Caco-2 (cell line): ENCODE data around the gene ADARB2. TPM values are rescaled to one million over a fixed set of nuclear protein-coding genes. Genes with fewer than 3 reads are reported as not detected.

Experiments used
- BruUV-seq: library from RNA; stranded (reverse); fragments of 400-500 nt; replicated peaks from 2 replicates; lab custom pipeline; 2021; lab: Mats Ljungman, UMichigan
- CTCF ChIA-PET: fragments of 300-600 bp; sonication (Branson Sonifier 250); formaldehyde crosslinking; loops from one replicate; lab custom pipeline; 2022; ENCODE audit warnings: antibody characterized with exemption; lab: Charles Lee
- POLR2A ChIA-PET: fragments of 300-600 bp; sonication (Branson Sonifier 250); formaldehyde crosslinking; loops from one replicate; lab custom pipeline; 2022; ENCODE audit warnings: antibody characterized with exemption; lab: Charles Lee
- DNase-seq, 2 experiments: peaks; one replicate each; pipeline versions ENCODE4 v3.0.0 to v3.0.0-alpha.2; 2020 to 2022
- H3K27me3 ChIP-seq: replicated peaks from 2 replicates; pipeline ENCODE4 v1.6.0; 2011; ENCODE audit warnings: low read length; ENCODE audit not compliant: control insufficient read depth, insufficient read depth
- H3K36me3 ChIP-seq: 2 replicates; pipeline ENCODE4 v1.5.1; 2011; ENCODE audit warnings: low read length; ENCODE audit not compliant: control insufficient read depth, insufficient read depth
- H3K4me1 ChIP-seq: fragments of 250-450 bp; sonication (Bioruptor Pico); 2 replicates; pipeline ENCODE4 v1.5.1; 2020; ENCODE audit warnings: mild to moderate bottlenecking
- H3K4me3 ChIP-seq: 2 replicates; pipeline ENCODE4 v1.5.1; 2011; ENCODE audit warnings: low read depth, mild to moderate bottlenecking, control low read depth, low read length
- H3K9me3 ChIP-seq: fragments of 250-450 bp; sonication (Bioruptor Pico); 2 replicates; pipeline ENCODE4 v1.5.1; 2020; ENCODE audit warnings: mild to moderate bottlenecking, moderate library complexity
- H3K27ac Mint-ChIP-seq: one replicate; pipeline ENCODE4 v1.8.0; 2022; ENCODE audit warnings: mixed read lengths; ENCODE audit not compliant: unreplicated experiment
- H3K27me3 Mint-ChIP-seq: one replicate; pipeline ENCODE4 v1.8.0; 2022; ENCODE audit warnings: mixed read lengths; ENCODE audit not compliant: insufficient read depth, unreplicated experiment
- H3K36me3 Mint-ChIP-seq: one replicate; pipeline ENCODE4 v1.8.0; 2022; ENCODE audit warnings: mild to moderate bottlenecking, mixed read lengths; ENCODE audit not compliant: insufficient read depth, unreplicated experiment
- H3K4me1 Mint-ChIP-seq: one replicate; pipeline ENCODE4 v1.8.0; 2022; ENCODE audit warnings: low read depth, mixed read lengths; ENCODE audit not compliant: unreplicated experiment
- H3K4me3 Mint-ChIP-seq: one replicate; pipeline ENCODE4 v1.8.0; 2022; ENCODE audit warnings: mild to moderate bottlenecking, moderate library complexity, mixed read lengths; ENCODE audit not compliant: unreplicated experiment
- H3K9me3 Mint-ChIP-seq: one replicate; pipeline ENCODE4 v1.8.0; 2022; ENCODE audit warnings: mixed read lengths; ENCODE audit not compliant: unreplicated experiment
- CTCF ChIP-seq, 2 experiments: fragments of 200-600 bp in 1 of 2; IDR thresholded peaks; 1 replicate in 1 of 2; 2 replicates in 1 of 2; pipeline versions ENCODE4 v1.5.1 to v1.8.0; 2011 to 2022; ENCODE audit warnings: antibody characterized with exemption in 1 of 2, control low read depth in 1 of 2, inconsistent platforms in 1 of 2, low read depth in 1 of 2, low read length in 1 of 2, mild to moderate bottlenecking in 1 of 2, moderate library complexity in 1 of 2; ENCODE audit not compliant: insufficient read depth in 1 of 2, severe bottlenecking in 1 of 2, unreplicated experiment in 1 of 2
- intact Hi-C: fragments of 100-400 bp; cut with micrococcal nuclease; formaldehyde crosslinking; loops from one replicate; pipeline ENCODE4 v1.10.0; 2022; ENCODE audit not compliant: unreplicated experiment
- total RNA-seq: library from RNA; stranded (reverse); gene quantifications from 2 replicates; pipeline ENCODE4 v1.2.3, GENCODE V29; 2022

Gene ADARB2
- total RNA-seq, 1 experiment from 2014 or later: 0.27 TPM

- Mint-ChIP-seq H3K27ac (no peak overlapping the region), H3K36me3 (no peaks in the 10 kb centered on the region), H3K4me3 (no peak overlapping the region), H3K27me3 (peaks cover 20% of the 10 kb centered on the region), H3K4me1 (no peaks in the 10 kb centered on the region), H3K9me3 (no peaks in the 10 kb centered on the region)
- no peaks in the 10 kb centered on the region; the same call in 1 of the 2 replicates for H3K27me3 ChIP-seq
- peaks cover 2% of the 10 kb centered on the region; the same call in 1 of the 2 replicates for H3K9me3 ChIP-seq
- no peaks in the 10 kb centered on the region for H3K36me3 ChIP-seq
- no peak for DNase-seq
- BruUV-seq: no TSS peak
- TF ChIP-seq CTCF (IDR thresholded peaks at IDR 0.05; ENCODE audit: insufficient read depth in 1 of 2, low read depth in 1 of 2, low read length in 1 of 2, severe bottlenecking in 1 of 2, unreplicated experiment in 1 of 2): no peak
- H3K4me3 ChIP-seq: no peak overlapping the region
- POLR2A ChIA-PET: no interaction called here
- intact Hi-C loops: no loop called here
- H3K4me1 ChIP-seq: no peaks in the 10 kb centered on the region
- CTCF ChIA-PET: no interaction called here
These were observed 154.6 kb downstream of the ADARB2 start for GRCh38 chr10:1582739-1583138.

- POLR2A ChIA-PET: no interaction called here
- no peaks in the 10 kb centered on the region; the same call in 1 of the 2 replicates for H3K9me3 ChIP-seq
- intact Hi-C loops: no loop called here
- H3K4me3 ChIP-seq: no peak overlapping the region
- no peaks in the 10 kb centered on the region; the same call in 1 of the 2 replicates for H3K27me3 ChIP-seq
- peaks cover 18% of the 10 kb centered on the region for H3K27me3 Mint-ChIP-seq
- no peak overlapping the region for H3K27ac Mint-ChIP-seq
- H3K36me3 Mint-ChIP-seq: no peaks in the 10 kb centered on the region
- BruUV-seq: no TSS peak
- H3K36me3 ChIP-seq: no peaks in the 10 kb centered on the region
- peak; percentile 10 to 14 for TF ChIP-seq CTCF (IDR thresholded peaks at IDR 0.05; ENCODE audit: insufficient read depth in 1 of 2, low read depth in 1 of 2, low read length in 1 of 2, severe bottlenecking in 1 of 2, unreplicated experiment in 1 of 2)
- no peaks in the 10 kb centered on the region for H3K9me3 Mint-ChIP-seq
- no peak for DNase-seq
- H3K4me3 Mint-ChIP-seq: no peak overlapping the region
- no peaks in the 10 kb centered on the region for H3K4me1 ChIP-seq
- CTCF ChIA-PET: no interaction called here
- no peaks in the 10 kb centered on the region for H3K4me1 Mint-ChIP-seq
These were observed 156.1 kb downstream of the ADARB2 start for GRCh38 chr10:1581189-1581588.

- Histone ChIP-seq H3K9me3 (no peaks in the 10 kb centered on the region; the same call in 1 of the 2 replicates), H3K36me3 (no peaks in the 10 kb centered on the region), H3K27me3 (no peaks in the 10 kb centered on the region; the same call in 1 of the 2 replicates), H3K4me3 (no peak overlapping the region), H3K4me1 (no peaks in the 10 kb centered on the region)
- TF ChIP-seq CTCF (IDR thresholded peaks at IDR 0.05; ENCODE audit: insufficient read depth in 1 of 2, low read depth in 1 of 2, low read length in 1 of 2, severe bottlenecking in 1 of 2, unreplicated experiment in 1 of 2): no peak
- no peak overlapping the region for H3K4me3 Mint-ChIP-seq
- no peak for DNase-seq
- H3K36me3 Mint-ChIP-seq: no peaks in the 10 kb centered on the region
- intact Hi-C loops: no loop called here
- POLR2A ChIA-PET: no interaction called here
- H3K27me3 Mint-ChIP-seq: peaks cover 22% of the 10 kb centered on the region
- H3K9me3 Mint-ChIP-seq: no peaks in the 10 kb centered on the region
- H3K27ac Mint-ChIP-seq: no peak overlapping the region
- CTCF ChIA-PET: no interaction called here
- BruUV-seq: no TSS peak
- no peaks in the 10 kb centered on the region for H3K4me1 Mint-ChIP-seq
These were observed 157.7 kb downstream of the ADARB2 start for GRCh38 chr10:1579671-1580070.
